SKM-1 (cell line): Measurements from ENCODE around the gene PDE11A.

ENCODE experiments used
- DNase-seq: peaks from one replicate; lab custom pipeline; 2025; ENCODE audit not compliant: unreplicated experiment; lab: John Stamatoyannopoulos, UW

The PDE11A gene

DNA sequence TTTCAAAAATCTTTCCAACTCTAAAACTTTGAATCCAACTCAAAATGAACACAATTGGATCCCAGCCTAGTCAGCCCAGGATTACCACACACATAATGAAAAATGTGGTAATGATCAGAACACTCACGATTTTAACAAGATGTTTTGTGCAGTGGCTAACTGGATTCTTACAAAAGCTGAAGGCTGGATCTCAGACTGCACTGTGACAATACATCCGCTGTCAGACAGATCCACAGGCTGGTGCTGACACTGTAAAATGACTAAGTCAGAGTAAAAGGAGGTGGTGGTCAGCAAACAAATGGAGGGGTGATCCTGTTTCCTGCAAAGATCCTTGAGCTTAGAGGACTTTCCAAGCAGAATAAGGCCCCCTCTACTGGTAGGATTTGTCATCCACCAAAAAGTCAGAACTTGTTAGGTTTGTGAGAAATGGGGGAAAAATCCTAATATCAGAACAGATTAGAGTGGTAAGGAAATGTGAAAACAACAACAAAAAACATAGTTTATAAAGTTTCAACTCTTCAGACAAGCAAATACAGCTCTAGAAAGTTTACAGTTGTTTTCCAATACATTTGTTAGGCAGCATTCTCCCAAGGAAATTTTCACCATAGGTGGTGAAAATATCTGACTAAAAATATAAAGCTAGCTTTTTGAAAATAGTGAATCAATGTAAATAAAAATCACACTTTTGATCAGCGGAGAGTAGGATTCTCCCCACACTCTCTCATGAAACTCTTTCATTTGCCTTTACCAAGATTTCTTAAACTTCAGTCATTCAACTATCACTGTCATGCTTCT, 468.1 kb downstream of the PDE11A start:
- DNase-seq: no peak

GRCh38 chr2:177603768-177604167, 468.8 kb downstream of the PDE11A start:
- DNase-seq: no peak

GRCh38 chr2:177603181-177603580, 469.4 kb downstream of the PDE11A start:
- no peak for DNase-seq

DNA sequence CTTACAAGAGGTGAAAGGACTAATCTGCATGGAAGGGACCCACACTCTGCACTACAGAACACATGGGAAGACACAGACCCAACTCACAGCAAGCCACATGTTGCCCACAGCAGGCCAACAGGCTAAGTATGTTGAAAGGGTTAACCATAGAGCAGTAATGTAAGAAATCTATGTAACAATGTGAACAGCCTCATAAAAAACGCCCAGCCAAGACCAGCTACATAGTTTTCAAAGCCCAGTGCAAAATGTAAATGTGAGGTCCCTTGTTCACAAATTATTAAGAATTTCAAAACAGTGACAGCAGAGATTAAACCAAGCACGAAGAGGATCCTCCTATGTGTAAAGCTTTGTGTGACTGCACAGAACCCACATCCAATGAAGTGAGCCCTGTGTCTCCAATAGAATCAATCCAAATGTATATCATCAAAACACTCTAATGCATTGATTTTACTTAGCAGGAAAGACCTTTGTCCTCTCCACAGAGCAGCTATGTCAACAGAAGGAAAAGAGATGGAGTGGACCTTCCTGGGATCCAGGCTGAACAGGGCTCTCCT, 469.9 kb downstream of the PDE11A start:
- no peak for DNase-seq

GRCh38 chr2:177600917-177601316, 471.7 kb downstream of the PDE11A start:
- no peak for DNase-seq

GRCh38 chr2:177599956-177600355, 472.6 kb downstream of the PDE11A start:
- DNase-seq: no peak

DNA sequence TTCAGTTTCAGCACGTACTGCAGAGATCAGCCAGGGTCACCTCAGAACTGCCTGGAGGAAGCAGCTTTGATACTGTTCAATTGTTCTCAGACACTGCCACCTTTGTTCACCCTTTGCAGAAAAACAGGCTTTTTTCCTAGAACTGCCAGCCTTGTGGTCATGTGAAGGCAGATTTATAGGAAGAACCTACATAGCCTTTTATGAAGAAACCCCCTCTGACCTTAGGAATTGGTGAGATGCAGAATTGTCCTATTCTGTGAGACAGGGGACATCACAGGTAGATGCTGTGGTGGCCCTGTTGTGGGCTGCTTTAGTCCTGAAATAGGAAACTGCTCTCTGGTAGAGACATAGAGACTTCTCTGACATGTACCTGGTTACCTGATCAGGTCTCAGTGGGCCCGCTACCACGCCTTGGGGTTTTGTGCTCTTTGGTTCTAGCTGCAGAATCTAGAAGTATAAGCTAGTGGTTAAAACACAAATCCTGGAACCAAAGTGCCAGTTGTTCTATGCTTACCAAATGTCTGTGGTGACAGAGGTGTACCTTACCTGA, 473.4 kb downstream of the PDE11A start:
- DNase-seq: no peak

- no peak for DNase-seq
Observed at GRCh38 chr2:177598326-177599138, 474.0 kb downstream of the PDE11A start.

GRCh38 chr2:177597759-177598158, 474.8 kb downstream of the PDE11A start:
- DNase-seq: no peak

DNA sequence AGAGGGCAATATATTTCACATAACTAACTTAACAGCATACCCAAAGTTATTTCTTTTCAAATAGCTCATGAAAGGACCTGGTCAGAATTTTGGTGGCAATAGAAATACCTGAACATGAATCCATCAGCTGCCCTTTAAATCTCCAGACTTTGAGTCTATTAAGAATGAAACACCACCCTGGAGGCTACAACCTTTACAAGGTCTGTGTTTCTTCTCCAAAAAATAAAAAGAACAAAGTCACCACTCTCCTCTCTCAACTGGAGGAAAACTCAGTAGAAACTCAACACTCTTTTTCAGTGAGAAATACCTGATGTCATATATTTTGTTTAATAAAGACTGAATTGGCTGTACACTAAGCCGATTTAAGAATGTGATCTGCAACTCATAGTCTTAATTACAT, 475.7 kb downstream of the PDE11A start:
- no peak for DNase-seq

DNA sequence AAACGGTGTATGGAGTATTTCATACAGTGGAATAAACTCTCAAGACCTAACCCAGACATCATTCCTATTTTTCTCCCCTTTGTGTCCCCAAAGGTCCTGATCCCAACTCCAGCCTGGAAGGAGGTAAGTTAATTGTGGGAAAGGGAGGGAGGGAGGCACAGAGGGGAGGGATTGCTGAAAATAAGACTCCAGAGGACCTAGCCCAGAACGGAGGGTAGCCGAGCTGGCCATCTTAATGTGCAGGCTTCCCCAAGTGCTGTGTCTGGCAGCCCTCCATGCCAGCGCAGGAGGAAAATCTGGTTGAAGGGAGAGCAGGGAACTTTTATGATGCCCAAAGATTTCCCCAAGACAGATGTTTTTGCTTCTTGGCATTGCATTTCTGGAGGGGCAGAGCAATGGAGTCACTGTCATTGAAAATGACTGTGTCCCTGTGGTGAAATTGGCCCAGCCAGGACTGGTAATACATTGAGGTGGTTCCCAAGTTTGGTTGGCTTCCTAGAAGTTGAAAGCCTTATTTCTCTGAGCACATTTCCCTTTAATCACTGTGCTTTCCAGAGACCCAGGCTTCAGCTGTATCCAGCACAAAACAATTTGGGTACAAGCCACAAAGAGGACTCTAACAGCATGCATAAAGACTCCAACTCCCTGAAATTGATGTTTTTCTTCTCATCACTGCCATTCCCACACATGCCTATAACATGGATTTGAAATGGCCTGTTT, 477.3 kb downstream of the PDE11A start:
- DNase-seq: no peak

GRCh38 chr2:177593402-177593801, 479.2 kb downstream of the PDE11A start:
- DNase-seq: no peak

- no peak for DNase-seq
Observed at GRCh38 chr2:177592945-177593344, 479.6 kb downstream of the PDE11A start.

DNA sequence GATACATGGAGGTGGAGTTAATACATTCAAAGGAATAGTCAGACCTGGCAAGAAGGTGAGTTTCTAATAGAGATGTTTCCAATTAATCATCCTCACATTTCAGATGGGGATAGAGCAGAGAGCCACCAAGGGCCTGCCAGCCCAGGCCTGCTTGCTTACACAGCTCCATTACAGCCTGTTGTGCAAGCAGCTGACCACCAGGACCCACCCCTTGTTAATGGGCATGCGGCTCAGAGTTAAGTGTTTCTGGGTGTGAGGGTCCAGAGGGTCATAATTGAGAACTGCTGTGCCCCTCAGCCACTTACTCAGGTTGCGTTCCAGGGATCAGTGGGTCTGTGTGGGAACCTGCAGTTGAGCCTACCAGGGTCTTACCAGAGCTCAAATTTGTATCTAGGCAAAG, 480.2 kb downstream of the PDE11A start:
- DNase-seq: no peak

GRCh38 chr2:177589186-177589585, 483.4 kb downstream of the PDE11A start:
- DNase-seq: no peak

DNA sequence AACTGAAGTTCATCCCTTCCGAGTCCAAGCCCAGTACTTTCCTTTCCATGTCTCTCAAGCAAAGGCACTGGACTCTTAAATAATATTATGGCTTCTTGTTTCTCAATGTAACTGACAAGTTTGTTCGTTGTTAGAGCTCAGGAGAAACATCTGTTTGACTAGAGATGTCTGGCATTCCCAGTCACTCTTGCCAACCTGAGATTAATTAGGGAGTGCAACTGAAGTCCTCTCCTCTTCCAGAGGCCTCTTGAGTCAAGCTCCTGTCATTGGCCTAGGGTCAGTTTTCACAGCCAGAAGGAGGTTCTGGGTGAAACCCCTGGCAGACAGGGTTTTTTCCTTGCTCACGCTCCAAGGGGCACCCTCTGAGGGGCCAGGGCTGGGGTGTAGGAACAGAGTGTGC, 483.9 kb downstream of the PDE11A start:
- no peak for DNase-seq

DNA sequence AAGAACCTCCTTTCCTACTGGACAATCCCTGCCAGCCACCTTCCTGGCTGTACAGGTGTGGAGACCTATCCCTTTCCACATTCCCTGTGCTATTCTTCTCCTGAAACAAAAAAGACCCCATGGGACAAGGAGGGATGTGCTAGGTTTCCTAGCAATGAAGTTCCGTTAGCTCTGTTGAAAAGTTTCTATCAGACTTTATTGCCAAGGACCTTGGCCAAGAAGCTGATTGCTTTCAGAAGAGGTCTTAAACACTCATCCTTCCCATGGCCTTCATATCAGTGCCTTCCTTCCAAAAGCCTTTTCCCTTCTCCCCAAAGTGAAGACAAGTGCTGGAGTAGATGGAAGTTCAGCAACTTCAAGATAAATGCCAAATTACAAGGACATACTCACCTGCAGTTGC, 485.2 kb downstream of the PDE11A start:
- DNase-seq: no peak

- no peak for DNase-seq
Observed at GRCh38 chr2:177586154-177586553, 486.4 kb downstream of the PDE11A start.

- no peak for DNase-seq
Observed at GRCh38 chr2:177585234-177585863, 487.2 kb downstream of the PDE11A start.

GRCh38 chr2:177584030-177584692, 488.4 kb downstream of the PDE11A start:
- no peak for DNase-seq
